B cell (primary cell): ENCODE data around the gene PLEKHG2. TPM values are rescaled to one million over a fixed set of nuclear protein-coding genes. Genes with fewer than 3 reads are reported as not detected.

ENCODE experiments used
- ATAC-seq: fragments of 200-7000 bp; cut with Tn5 transposase; one replicate; pipeline ENCODE4 v1.10.0; 2021; ENCODE audit warnings: low read depth, mild to moderate bottlenecking, moderate number of reproducible peaks, moderate library complexity
- CTCF ChIA-PET: fragments of 350-600 bp; sonication (Branson Sonifier 250); formaldehyde crosslinking; loops from one replicate; lab custom pipeline; 2021; ENCODE audit warnings: antibody characterized with exemption, inconsistent platforms; lab: Charles Lee
- POLR2A ChIA-PET: fragments of 350-600 bp; sonication (Branson Sonifier 250); formaldehyde crosslinking; loops from one replicate; lab custom pipeline; 2021; ENCODE audit warnings: antibody characterized with exemption; lab: Charles Lee
- DNase-seq: peaks from one replicate; pipeline ENCODE4 v3.0.0; 2013
- H2AFZ ChIP-seq: 2 replicates; pipeline ENCODE4 v1.6.1; 2012; ENCODE audit warnings: mild to moderate bottlenecking, low read depth, low read length; ENCODE audit not compliant: insufficient read depth, poor library complexity, severe bottlenecking
- H3K27ac ChIP-seq, 2 donors: 1 replicate in 1 of 2; 2 replicates in 1 of 2; pipeline ENCODE4 v1.5.1; 2012 to 2013; ENCODE audit warnings: low read length in 2 of 2, mild to moderate bottlenecking in 2 of 2, moderate library complexity in 1 of 2
- H3K27me3 ChIP-seq, 4 experiments: fragments of 200-600 bp in 1 of 4; sonication (generic) in 1 of 4; replicated peaks in 1 of 4; 1 replicate in 2 of 4; 2 replicates in 2 of 4; pipeline versions ENCODE4 v1.6.1 to v1.7.0; 2013 to 2016; ENCODE audit warnings: low read length in 3 of 4, mild to moderate bottlenecking in 2 of 4, mixed read lengths in 1 of 4, moderate library complexity in 1 of 4; ENCODE audit not compliant: insufficient read depth in 4 of 4, control insufficient read depth in 3 of 4; ENCODE audit errors: control extremely low read depth in 1 of 4
- H3K36me3 ChIP-seq, 2 experiments: replicated peaks in 1 of 2; 1 replicate in 1 of 2; 2 replicates in 1 of 2; pipeline versions ENCODE4 v1.6.1 to v1.7.1; 2013; ENCODE audit warnings: low read length in 1 of 2; ENCODE audit not compliant: insufficient read depth in 2 of 2, control insufficient read depth in 1 of 2; ENCODE audit errors: control extremely low read depth in 1 of 2, extremely low read depth in 1 of 2
- H3K4me1 ChIP-seq, 2 donors: fragments of 200-600 bp in 1 of 2; sonication (generic) in 1 of 2; 1 replicate in 1 of 2; 2 replicates in 1 of 2; pipeline versions ENCODE4 v1.5.1 to v1.6.1; 2013 to 2017; ENCODE audit warnings: low read length in 2 of 2; ENCODE audit not compliant: control insufficient read depth in 2 of 2, insufficient read depth in 2 of 2
- H3K4me2 ChIP-seq: replicated peaks from 2 replicates; pipeline ENCODE3; 2012; ENCODE audit warnings: mild to moderate bottlenecking, low read depth, low read length; ENCODE audit not compliant: poor library complexity, severe bottlenecking
- H3K4me3 ChIP-seq, 5 experiments: fragments of 200-600 bp in 1 of 5; sonication (generic) in 1 of 5; 1 replicate in 3 of 5; 2 replicates in 2 of 5; pipeline versions ENCODE4 v1.5.1 to v1.7.0; 2011 to 2016; ENCODE audit warnings: low read length in 4 of 5, mild to moderate bottlenecking in 4 of 5, low read depth in 2 of 5, control low read depth in 1 of 5, moderate library complexity in 1 of 5; ENCODE audit not compliant: insufficient read depth in 1 of 5; ENCODE audit errors: control extremely low read depth in 1 of 5, extremely low read depth in 1 of 5
- H3K79me2 ChIP-seq: fragments of 200-600 bp; sonication (generic); one replicate; pipeline ENCODE4 v1.6.0; 2016; ENCODE audit warnings: low read length; ENCODE audit not compliant: control insufficient read depth, insufficient read depth
- H3K9ac ChIP-seq: fragments of 200-600 bp; sonication (generic); 2 replicates; pipeline ENCODE4 v1.6.1; 2017; ENCODE audit warnings: mild to moderate bottlenecking, low read length, moderate library complexity
- H3K9me3 ChIP-seq, 3 donors: one replicate each; pipeline versions ENCODE4 v1.6.1 to v1.7.1; 2013; ENCODE audit warnings: low read length in 2 of 3; ENCODE audit not compliant: control insufficient read depth in 2 of 3, insufficient read depth in 1 of 3; ENCODE audit errors: control extremely low read depth in 1 of 3
- H4K20me1 ChIP-seq: 2 replicates; pipeline ENCODE4 v1.6.0; 2012; ENCODE audit warnings: mild to moderate bottlenecking, low read length; ENCODE audit not compliant: insufficient read depth, control insufficient read depth, poor library complexity, severe bottlenecking
- H3K27ac Mint-ChIP-seq: one replicate; pipeline ENCODE4 v1.8.0; 2021; ENCODE audit warnings: mixed read lengths
- H3K27me3 Mint-ChIP-seq: one replicate; pipeline ENCODE4 v1.8.0; 2021; ENCODE audit warnings: mixed read lengths
- H3K4me1 Mint-ChIP-seq: one replicate; pipeline ENCODE4 v1.8.0; 2021; ENCODE audit warnings: mixed read lengths
- H3K4me3 Mint-ChIP-seq: one replicate; pipeline ENCODE4 v1.8.0; 2021; ENCODE audit warnings: mixed read lengths
- H3K9me3 Mint-ChIP-seq: one replicate; pipeline ENCODE4 v1.8.0; 2022; ENCODE audit warnings: mixed read lengths; ENCODE audit not compliant: insufficient read depth
- EZH2 ChIP-seq: IDR thresholded peaks from 2 replicates; pipeline ENCODE4 v1.6.1; 2012; ENCODE audit warnings: borderline replicate concordance, low read depth, mild to moderate bottlenecking, moderate library complexity, low read length; ENCODE audit not compliant: insufficient read depth, poor library complexity, severe bottlenecking
- WGBS: methylation state at CpG from one replicate; pipeline ENCODE4 v1.1.5; 2013; ENCODE audit warnings: missing lambda C conversion rate; ENCODE audit not compliant: insufficient coverage; 5-methylcytosine and 5-hydroxymethylcytosine counted together
- intact Hi-C: fragments of 100-400 bp; cut with micrococcal nuclease; formaldehyde crosslinking; loops from one replicate; pipeline ENCODE4 v1.10.0; 2022
- polyA plus RNA-seq: library from polyadenylated mRNA; depleted of rRNA; stranded (reverse); fragments of >200 nt; gene quantifications from 2 replicates; pipeline ENCODE4 v1.2.3, GENCODE V29; 2012
- total RNA-seq, 2 donors: library from RNA; stranded (reverse); fragments of 120-200 nt in 1 of 2; gene quantifications; 1 replicate in 1 of 2; 2 replicates in 1 of 2; pipeline versions ENCODE4 v1.2.3 to v1.2.4, GENCODE V29; 2013 to 2022
- TF ChIP-seq, protein P1 (sequence below): fragments of 200-600 bp; IDR thresholded peaks from one replicate; pipeline ENCODE4 v1.8.0; 2022; ENCODE audit warnings: antibody characterized with exemption, mild to moderate bottlenecking

The PLEKHG2 gene
- total and polyA plus RNA-seq, 2 donors (not counting 1 experiment from before 2014, with no cell fraction given), result 27.0 to 167 TPM

DNA sequence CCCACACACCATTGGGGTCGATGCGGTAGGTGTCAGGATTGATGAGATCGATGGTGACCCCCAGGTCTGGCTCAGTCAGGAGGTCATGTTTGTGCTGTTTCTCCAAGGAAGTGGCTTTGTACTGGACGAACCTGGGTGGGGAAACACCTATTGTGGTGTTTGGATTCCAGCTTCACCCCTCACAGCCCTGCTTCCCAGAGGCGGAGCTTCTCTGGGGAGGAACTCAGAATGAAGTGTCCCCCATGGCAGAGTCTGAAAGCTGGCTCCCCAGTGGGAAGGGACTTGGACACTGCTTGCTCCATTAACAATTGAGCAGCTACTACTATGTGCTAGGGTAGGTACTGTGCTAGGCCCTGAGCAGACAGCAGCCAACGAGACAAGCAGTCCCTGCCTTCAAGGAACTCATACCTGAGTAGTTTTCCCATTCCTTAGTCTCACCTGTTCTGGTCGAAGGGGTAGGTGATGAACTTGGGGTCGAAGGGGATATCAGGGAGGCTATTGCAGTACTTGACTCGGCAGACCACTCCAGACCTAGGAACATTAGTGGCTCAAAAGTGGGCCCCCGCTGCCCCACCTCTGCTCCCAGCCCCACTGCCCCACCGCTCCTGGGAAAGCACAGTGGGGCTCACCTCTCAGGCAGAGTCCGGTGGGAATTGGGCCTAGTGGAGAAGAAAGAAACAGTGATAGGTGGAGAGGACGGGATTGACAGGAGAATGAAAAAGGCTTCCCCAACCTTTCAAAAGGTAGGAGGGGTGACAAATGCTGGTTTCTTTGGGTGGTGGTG lies 22.6 kb upstream of the PLEKHG2 start:
- no peak for DNase-seq
- no peak for TF ChIP-seq EZH2
- TF ChIP-seq, protein P1, sequence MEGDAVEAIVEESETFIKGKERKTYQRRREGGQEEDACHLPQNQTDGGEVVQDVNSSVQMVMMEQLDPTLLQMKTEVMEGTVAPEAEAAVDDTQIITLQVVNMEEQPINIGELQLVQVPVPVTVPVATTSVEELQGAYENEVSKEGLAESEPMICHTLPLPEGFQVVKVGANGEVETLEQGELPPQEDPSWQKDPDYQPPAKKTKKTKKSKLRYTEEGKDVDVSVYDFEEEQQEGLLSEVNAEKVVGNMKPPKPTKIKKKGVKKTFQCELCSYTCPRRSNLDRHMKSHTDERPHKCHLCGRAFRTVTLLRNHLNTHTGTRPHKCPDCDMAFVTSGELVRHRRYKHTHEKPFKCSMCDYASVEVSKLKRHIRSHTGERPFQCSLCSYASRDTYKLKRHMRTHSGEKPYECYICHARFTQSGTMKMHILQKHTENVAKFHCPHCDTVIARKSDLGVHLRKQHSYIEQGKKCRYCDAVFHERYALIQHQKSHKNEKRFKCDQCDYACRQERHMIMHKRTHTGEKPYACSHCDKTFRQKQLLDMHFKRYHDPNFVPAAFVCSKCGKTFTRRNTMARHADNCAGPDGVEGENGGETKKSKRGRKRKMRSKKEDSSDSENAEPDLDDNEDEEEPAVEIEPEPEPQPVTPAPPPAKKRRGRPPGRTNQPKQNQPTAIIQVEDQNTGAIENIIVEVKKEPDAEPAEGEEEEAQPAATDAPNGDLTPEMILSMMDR, result no peak
- Histone ChIP-seq H3K4me1 (peaks cover 16 to 33% of the 10 kb centered on the region in 2 donors), H3K27me3 (no peaks in the 10 kb centered on the region), H3K4me3 (peak overlapping the region; percentile 65 to 99 (median 90)), H4K20me1 (peaks cover 27% of the 10 kb centered on the region), H3K79me2 (peaks cover 51% of the 10 kb centered on the region), H3K27ac (peak overlapping the region; percentile 96 to 97), H2AFZ (no peak overlapping the region), H3K4me2 (peak overlapping the region; percentile 86), H3K36me3 (peaks cover 0 to 65% of the 10 kb centered on the region in 2 experiments), H3K9me3 (no peaks in the 10 kb centered on the region), H3K9ac (peak overlapping the region; percentile 99)
- Mint-ChIP-seq H3K4me1 (peaks cover 42% of the 10 kb centered on the region), H3K9me3 (no peaks in the 10 kb centered on the region), H3K27me3 (no peaks in the 10 kb centered on the region), H3K27ac (peak overlapping the region; percentile 99), H3K4me3 (peak overlapping the region; percentile 87)
- CTCF ChIA-PET, result interaction anchor here (1.3 to 2.7 kb wide), 3 partner anchors 46 to 267 kb away, joined by 3 to 9 read pairs (median 8); partner anchors contain the start of genes RPS16 and SAMD4B
- 87% methylated on average over 3 of the region's 13 CpGs for WGBS
- POLR2A ChIA-PET, result interaction anchor here (2.0 to 3.0 kb wide), 2 partner anchors 14 to 56 kb away, joined by 8 to 69 read pairs; partner anchors contain the start of genes SUPT5H and ZFP36
- intact Hi-C loops, result loop anchor here (2.0 kb wide), 3 partner anchors 143 to 581 kb away; partner anchors contain the start of genes EID2, EID2B and PSMC4
- ATAC-seq, result no peak

GRCh38 chr19:39390451-39390750 lies 22.1 kb upstream of the PLEKHG2 start:
- Histone ChIP-seq H3K27me3 (no peaks in the 10 kb centered on the region), H3K9me3 (no peaks in the 10 kb centered on the region), H3K79me2 (peaks cover 57% of the 10 kb centered on the region), H3K36me3 (peaks cover 0 to 67% of the 10 kb centered on the region in 2 experiments), H3K4me3 (peak overlapping the region; percentile 65 to 99 (median 90)), H3K9ac (peak overlapping the region; percentile 99), H3K27ac (peak overlapping the region; percentile 96 to 97), H4K20me1 (peaks cover 32% of the 10 kb centered on the region), H2AFZ (peak overlapping the region; percentile 63), H3K4me2 (peak overlapping the region; percentile 86), H3K4me1 (peaks cover 16 to 28% of the 10 kb centered on the region in 2 donors)
- ChIA-PET CTCF (interaction anchor here (1.0 to 2.7 kb wide), 4 partner anchors 14 to 48 kb away, joined by 5 to 40 read pairs (median 8); partner anchors contain the start of genes PLEKHG2, RPS16 and SAMD4B), POLR2A (interaction anchor here (0.7 to 3.0 kb wide), 9 partner anchors 14 to 268 kb away, joined by 3 to 69 read pairs (median 7); partner anchors contain the start of genes GMFG, PLEKHG2, RPS16 and SAMD4B)
- DNase-seq (no peak), ATAC-seq (no peak)
- Mint-ChIP-seq H3K27me3 (no peaks in the 10 kb centered on the region), H3K4me1 (peaks cover 41% of the 10 kb centered on the region), H3K27ac (peak overlapping the region; percentile 99), H3K9me3 (no peaks in the 10 kb centered on the region), H3K4me3 (peak overlapping the region; percentile 87)
- intact Hi-C loops, result loop anchor here (2.0 kb wide), 3 partner anchors 142 to 580 kb away; partner anchors contain the start of genes EID2, EID2B and PSMC4
- TF ChIP-seq, protein P1, result no peak
- no peak for TF ChIP-seq EZH2
- WGBS, result 2% methylated on average over 10 of the region's 10 CpGs
